IMR-90 (cell line): ENCODE results near the gene JMJD1C. TPM values are rescaled to one million over a fixed set of nuclear protein-coding genes. Genes with fewer than 3 reads are reported as not detected.

Experiments used
- ATAC-seq: fragments of 200-7000 bp; cut with Tn5 transposase; 2 replicates; pipeline ENCODE4 v1.9.1; 2020; ENCODE audit warnings: low read depth, mild to moderate bottlenecking, moderate library complexity
- BruUV-seq: library from RNA; stranded (reverse); fragments of 400-500 nt; replicated peaks from 2 replicates; lab custom pipeline; 2021; lab: Mats Ljungman, UMichigan
- CTCF ChIA-PET: fragments of 300-600 bp; formaldehyde crosslinking; extraction: SDS; loops from one replicate; lab custom pipeline; 2021; ENCODE audit warnings: antibody characterized with exemption; lab: Yijun Ruan, JAX
- POLR2A ChIA-PET: fragments of 300-600 bp; sonication (Branson Sonifier 250); formaldehyde crosslinking; loops from one replicate; lab custom pipeline; 2022; ENCODE audit warnings: antibody characterized with exemption; ENCODE audit not compliant: unreplicated experiment; lab: Charles Lee
- DNase-seq: peaks from one replicate; pipeline ENCODE4 v3.0.0; 2013
- H2AFZ ChIP-seq: replicated peaks from 2 replicates; pipeline ENCODE3; 2013; ENCODE audit warnings: low read length, mild to moderate bottlenecking; ENCODE audit not compliant: poor library complexity
- H2AK5ac ChIP-seq: 2 replicates; pipeline ENCODE4 v1.6.1; 2013; ENCODE audit warnings: low read depth, low read length, inconsistent platforms
- H2AK9ac ChIP-seq: replicated peaks from 2 replicates; pipeline ENCODE3; 2013; ENCODE audit warnings: mild to moderate bottlenecking, low read depth, low read length, moderate library complexity; ENCODE audit not compliant: poor library complexity
- H2BK120ac ChIP-seq: 2 replicates; pipeline ENCODE4 v1.6.1; 2013; ENCODE audit warnings: low read depth, low read length, inconsistent platforms
- H2BK15ac ChIP-seq: 3 replicates; pipeline ENCODE4 v1.6.1; 2013; ENCODE audit warnings: low read depth, low read length, inconsistent platforms
- H2BK20ac ChIP-seq: 2 replicates; pipeline ENCODE4 v1.6.1; 2013; ENCODE audit warnings: low read depth, mild to moderate bottlenecking, inconsistent platforms, low read length, moderate library complexity
- H2BK5ac ChIP-seq: 2 replicates; pipeline ENCODE4 v1.6.1; 2013; ENCODE audit warnings: mild to moderate bottlenecking, low read depth, low read length, inconsistent platforms; ENCODE audit not compliant: poor library complexity, severe bottlenecking
- H3K14ac ChIP-seq: replicated peaks from 2 replicates; pipeline ENCODE4 v1.6.1; 2013; ENCODE audit warnings: low read depth, low read length, inconsistent platforms
- H3K18ac ChIP-seq: 2 replicates; pipeline ENCODE4 v1.6.1; 2013; ENCODE audit warnings: low read depth, low read length, control low read depth
- H3K23ac ChIP-seq: 2 replicates; pipeline ENCODE4 v1.6.1; 2013; ENCODE audit warnings: low read depth, low read length, inconsistent platforms
- H3K27ac ChIP-seq: 2 replicates; pipeline ENCODE4 v1.5.1; 2013; ENCODE audit warnings: mild to moderate bottlenecking, control low read depth, low read length; ENCODE audit not compliant: insufficient read depth
- H3K27me3 ChIP-seq: 2 replicates; pipeline ENCODE4 v1.6.1; 2013; ENCODE audit warnings: low read length; ENCODE audit not compliant: control insufficient read depth, insufficient read depth
- H3K36me3 ChIP-seq: 2 replicates; pipeline ENCODE4 v1.6.1; 2013; ENCODE audit warnings: low read length, mixed read lengths; ENCODE audit not compliant: control insufficient read depth, insufficient read depth
- H3K4ac ChIP-seq: 2 replicates; pipeline ENCODE4 v1.6.1; 2013; ENCODE audit warnings: low read depth, low read length, inconsistent platforms
- H3K4me1 ChIP-seq: 2 replicates; pipeline ENCODE4 v1.6.1; 2013; ENCODE audit warnings: low read length, mixed read lengths; ENCODE audit not compliant: control insufficient read depth, insufficient read depth
- H3K4me2 ChIP-seq: 2 replicates; pipeline ENCODE4 v1.6.1; 2013; ENCODE audit warnings: low read depth, mild to moderate bottlenecking, control low read depth, low read length, moderate library complexity
- H3K4me3 ChIP-seq: 2 replicates; pipeline ENCODE4 v1.5.1; 2013; ENCODE audit warnings: low read depth, mild to moderate bottlenecking, control low read depth, low read length, moderate library complexity; ENCODE audit not compliant: insufficient read depth
- H3K56ac ChIP-seq: 2 replicates; pipeline ENCODE4 v1.6.1; 2013; ENCODE audit warnings: low read length, inconsistent platforms; ENCODE audit not compliant: insufficient read depth; ENCODE audit errors: extremely low read depth
- H3K79me1 ChIP-seq, 2 experiments: 2 replicates each; pipeline ENCODE4 v1.6.1; 2013; ENCODE audit warnings: low read length in 2 of 2, inconsistent platforms in 1 of 2, low read depth in 1 of 2
- H3K9ac ChIP-seq: 2 replicates; pipeline ENCODE4 v1.6.1; 2013; ENCODE audit warnings: low read depth, low read length, control low read depth
- H3K9me1 ChIP-seq: 2 replicates; pipeline ENCODE4 v1.6.1; 2013; ENCODE audit warnings: low read length, inconsistent platforms; ENCODE audit not compliant: insufficient read depth
- H3K9me3 ChIP-seq: 2 replicates; pipeline ENCODE4 v1.6.1; 2013; ENCODE audit warnings: low read length; ENCODE audit not compliant: control insufficient read depth, insufficient read depth
- H4K20me1 ChIP-seq: 2 replicates; pipeline ENCODE4 v1.6.1; 2013; ENCODE audit warnings: low read length, inconsistent platforms; ENCODE audit not compliant: insufficient read depth
- H4K5ac ChIP-seq: 2 replicates; pipeline ENCODE4 v1.6.1; 2013; ENCODE audit warnings: mild to moderate bottlenecking, low read depth, low read length, control low read depth
- H4K8ac ChIP-seq, 2 experiments: 2 replicates each; pipeline ENCODE4 v1.6.1; 2013; ENCODE audit warnings: low read depth in 2 of 2, low read length in 2 of 2, control low read depth in 1 of 2, inconsistent platforms in 1 of 2
- H4K91ac ChIP-seq: 2 replicates; pipeline ENCODE4 v1.6.1; 2013; ENCODE audit warnings: low read depth, low read length, inconsistent platforms; ENCODE audit not compliant: insufficient read depth
- CEBPB ChIP-seq: IDR thresholded peaks from 2 replicates; pipeline ENCODE4 v1.6.1; 2012; ENCODE audit warnings: low read depth, low read length, improper control_type of control experiment
- ELK1 ChIP-seq: fragments of 150-350 bp; IDR thresholded peaks from 2 replicates; pipeline ENCODE4 v1.6.1; 2016; ENCODE audit warnings: low read depth, mild to moderate bottlenecking, low read length, moderate library complexity, borderline replicate concordance
- WGBS, 2 experiments: methylation state at CpG; one replicate each; pipeline versions ENCODE4 v1.1.5 to v1.1.7; 2013; ENCODE audit warnings: missing lambda C conversion rate in 2 of 2; ENCODE audit not compliant: insufficient read length in 1 of 2; ENCODE audit errors: extremely low coverage in 2 of 2; 5-methylcytosine and 5-hydroxymethylcytosine counted together
- dilution Hi-C: fragments of 300-500 bp; cut with HindIII; formaldehyde crosslinking; loops from one replicate; pipeline ENCODE4 v1.14.3; 2018; ENCODE audit warnings: low sequenced_read_pairs; ENCODE audit not compliant: unreplicated experiment
- in situ Hi-C: fragments of 300-500 bp; cut with MboI; formaldehyde crosslinking; loops from 3 replicates; pipeline ENCODE4 v1.14.3; 2019; ENCODE audit warnings: low sequenced_read_pairs, inconsistent platforms, mixed read lengths
- intact Hi-C: fragments of 100-400 bp; cut with micrococcal nuclease; formaldehyde crosslinking; loops from 2 replicates; pipeline ENCODE4 v1.10.0; 2022
- polyA plus RNA-seq, 3 experiments: library from polyadenylated mRNA; depleted of rRNA; stranded (reverse); fragments of >200 nt; gene quantifications; 2 replicates each; pipeline ENCODE4 v1.2.3, GENCODE V29; 2012; ENCODE audit warnings: low replicate concordance in 1 of 3
- total RNA-seq: library from RNA; depleted of rRNA; stranded (reverse); fragments of >200 nt; gene quantifications from 2 replicates; pipeline ENCODE4 v1.2.3, GENCODE V29; 2012

The JMJD1C gene
- total and polyA plus RNA-seq, 2 of the 4 experiments (the other 2 are of a cell fraction) = 15.6 to 96.8 TPM

- DNase-seq = peak; percentile 43
- Histone ChIP-seq H3K4me3 (no peak overlapping the region), H2AFZ (no peak overlapping the region), H3K14ac (no peak overlapping the region), H3K18ac (peak overlapping the region; percentile 68; the same call in 1 of the 2 replicates), H2BK120ac (no peak overlapping the region), H2AK5ac (no peak overlapping the region), H3K27ac (no peak overlapping the region), H3K36me3 (0 out of 2 replicates have a peak, but pooled peaks cover 1% of the 10 kb centered on the region), H2AK9ac (no peak overlapping the region), H3K9me3 (no peaks in the 10 kb centered on the region), H3K4me1 (no peaks in the 10 kb centered on the region), H3K27me3 (no peaks in the 10 kb centered on the region), H2BK5ac (no peak overlapping the region), H4K91ac (no peak overlapping the region), H2BK20ac (no peak overlapping the region), H4K8ac (no peak overlapping the region), H4K5ac (no peak overlapping the region), H4K20me1 (no peaks in the 10 kb centered on the region), H2BK15ac (no peak overlapping the region), H3K9ac (no peak overlapping the region), H3K9me1 (no peaks in the 10 kb centered on the region), H3K79me1 (peaks cover 16 to 50% of the 10 kb centered on the region in 2 experiments), H3K23ac (no peak overlapping the region), H3K4ac (no peak overlapping the region), H3K4me2 (no peak overlapping the region; the same call in 1 of the 2 replicates), H3K56ac (no peak overlapping the region)
- intact Hi-C loops (no loop called here), in situ Hi-C loops (no loop called here), dilution Hi-C loops (no loop called here)
- BruUV-seq = no TSS peak
- no CpG with 5 or more reads among the region's 2 CpGs for WGBS, 2 experiments
- peak; percentile 77 for ATAC-seq
- ChIA-PET CTCF (no interaction called here), POLR2A (interaction anchor here (0.6 kb wide), 1 partner anchor 8 kb away, joined by 4 read pairs; no protein-coding TSS in a partner anchor)
- TF ChIP-seq CEBPB (peak; percentile 57), ELK1 (no peak)
These were observed 89.9 kb downstream of the JMJD1C start for GRCh38 chr10:63375859-63376258.
